ENCODE data around the gene EZH1. TPM values are rescaled to one million over a fixed set of nuclear protein-coding genes. Genes with fewer than 3 reads are reported as not detected.

The EZH1 gene
- total RNA-seq, 1 donor from 2014 or later = 43.7 TPM

DNA sequence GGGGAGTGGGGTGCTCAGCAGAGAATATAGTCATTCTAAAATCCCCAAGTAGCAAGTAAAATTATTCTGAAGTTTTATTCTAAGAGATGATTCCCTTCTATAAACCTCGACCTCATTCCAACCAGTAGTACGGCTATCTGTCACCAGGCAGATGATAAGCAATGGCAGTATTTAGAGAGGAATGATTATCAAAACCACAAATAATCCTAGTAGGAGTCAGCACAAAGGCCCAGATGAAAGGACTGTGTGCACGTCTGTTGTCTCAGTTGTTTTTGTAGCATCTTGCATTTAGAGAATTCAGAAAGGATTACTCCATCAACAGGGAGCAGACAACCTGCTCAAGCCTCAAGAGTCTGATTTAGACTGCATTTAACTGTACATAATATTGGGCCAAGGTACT is 21.2 kb downstream of the EZH1 start:
- intact Hi-C loops (cut with micrococcal nuclease) = loop anchor here (5.0 kb wide), 1 partner anchor 99 kb away; the partner anchor contains the start of gene BECN1

DNA sequence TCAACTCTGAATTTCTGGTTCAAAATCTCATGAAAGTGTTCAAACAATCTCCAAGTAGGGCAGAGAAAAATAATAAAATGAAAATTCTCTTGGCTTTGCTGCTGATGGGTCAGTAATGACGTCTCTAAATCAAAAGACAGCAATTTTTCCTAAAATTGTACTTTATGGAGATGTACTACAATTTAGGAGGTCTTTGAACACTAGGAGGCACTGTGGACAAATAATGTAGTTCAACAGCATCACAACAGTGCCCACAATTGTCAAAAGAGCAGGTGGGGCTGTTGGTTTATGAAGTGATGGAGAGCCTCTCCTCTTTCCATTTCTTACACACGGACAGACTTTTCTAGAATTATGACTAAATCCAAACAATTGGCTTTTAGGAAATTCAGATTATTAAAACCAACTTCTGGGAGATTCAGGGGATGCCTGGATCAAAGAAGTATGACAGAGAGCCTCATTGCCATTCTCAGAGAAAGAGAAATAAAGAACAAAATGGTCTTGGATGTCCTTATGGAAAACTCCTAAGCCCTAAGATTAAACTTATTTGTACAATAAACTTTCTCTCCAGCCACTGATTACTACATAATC is 23.8 kb downstream of the EZH1 start:
- intact Hi-C loops (cut with micrococcal nuclease) = loop anchor here (1.0 to 5.0 kb wide), 2 partner anchors 42 to 101 kb away; partner anchors contain the start of gene BECN1

DNA sequence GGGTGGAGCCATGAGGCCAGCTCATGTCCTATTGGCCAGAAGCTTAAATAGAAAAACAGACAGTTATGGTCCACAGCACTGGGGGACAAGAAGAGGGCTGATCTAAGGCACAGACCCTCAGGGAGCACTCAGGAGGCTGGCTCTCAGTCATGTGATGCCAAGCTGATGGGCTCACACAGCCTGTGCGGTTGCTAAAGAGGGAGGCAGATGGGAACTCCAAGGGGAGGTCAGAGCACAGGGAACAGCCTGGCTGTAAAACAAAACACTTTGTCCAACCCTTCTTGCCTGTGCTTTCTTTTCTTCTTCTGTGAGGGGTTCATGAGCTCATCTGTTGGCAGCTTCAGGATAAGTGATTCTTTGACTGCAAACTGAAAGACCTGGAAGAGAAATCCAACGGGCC is 35.3 kb downstream of the EZH1 start:
- intact Hi-C loops (cut with micrococcal nuclease) = no loop called here

GRCh38 chr17:42708588-42708987 is 36.3 kb downstream of the EZH1 start:
- intact Hi-C loops (cut with micrococcal nuclease) = no loop called here

DNA sequence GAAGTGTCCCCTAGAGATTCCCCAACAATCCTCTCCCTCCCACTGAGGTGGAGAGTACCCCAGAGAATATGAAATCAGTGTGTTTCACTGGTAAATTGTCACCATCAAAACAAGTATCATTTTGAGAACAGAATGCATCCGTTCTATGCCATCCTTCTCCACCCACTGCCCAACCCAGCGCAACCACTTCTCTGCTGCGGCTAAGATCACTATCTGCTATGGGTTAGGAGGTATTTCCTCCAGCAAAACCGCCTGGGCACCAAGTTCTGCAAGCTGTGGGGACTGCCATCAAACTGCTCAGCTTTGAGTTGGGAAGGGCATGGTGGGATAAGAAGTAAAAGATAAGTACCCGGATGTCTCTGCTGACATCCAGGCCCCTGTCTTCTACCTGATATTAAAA is 38.1 kb downstream of the EZH1 start:
- intact Hi-C loops (cut with micrococcal nuclease) = no loop called here

DNA sequence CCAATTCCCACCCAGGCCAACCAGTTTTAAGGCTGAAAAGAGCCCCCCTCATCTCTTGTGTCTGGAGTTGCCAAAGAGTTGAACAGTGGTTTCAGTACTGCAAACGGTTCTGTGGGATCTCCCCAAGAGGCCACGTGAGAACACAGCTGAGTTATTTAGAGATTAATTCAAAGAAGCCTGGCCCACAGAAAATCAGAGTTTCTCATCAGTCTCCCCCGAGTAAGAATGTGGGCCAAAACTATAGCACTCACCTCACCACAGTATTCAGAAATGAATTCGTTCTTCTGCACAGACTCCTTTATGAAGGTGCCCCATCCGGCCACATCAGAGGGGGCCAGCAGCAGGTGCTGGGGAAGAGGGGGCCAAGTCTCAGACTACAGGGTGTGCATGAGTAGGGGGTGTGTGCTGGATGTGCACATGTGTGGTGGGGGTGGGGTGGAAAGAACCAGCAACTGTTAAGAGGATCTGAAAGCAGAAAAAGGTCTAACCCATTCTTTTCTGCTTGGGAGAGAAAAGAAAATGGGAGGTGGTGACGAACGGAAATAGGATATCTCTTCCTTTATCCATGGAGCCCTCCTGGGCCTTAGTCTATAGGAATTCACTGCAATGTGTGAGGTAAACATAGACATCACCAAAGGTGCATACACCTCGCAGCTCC is 39.9 kb downstream of the EZH1 start:
- intact Hi-C loops (cut with micrococcal nuclease) = no loop called here

DNA sequence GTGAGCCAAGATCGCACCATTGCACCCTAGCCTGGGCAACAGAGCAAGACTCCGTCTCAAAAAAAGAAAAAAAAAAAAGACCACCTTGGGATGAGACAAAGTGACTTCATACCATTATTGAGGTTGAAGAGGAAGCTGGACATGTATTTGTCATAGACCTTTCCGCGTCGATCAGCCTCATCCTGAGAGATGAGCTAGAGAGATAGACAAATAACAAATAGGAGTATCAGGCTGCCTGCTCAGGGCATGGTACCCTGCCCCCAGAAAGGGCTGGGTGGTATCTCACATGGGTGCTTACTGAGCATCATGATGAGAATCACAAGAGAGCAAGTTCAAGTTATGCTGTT is 40.4 kb downstream of the EZH1 start:
- intact Hi-C loops (cut with micrococcal nuclease) = no loop called here

DNA sequence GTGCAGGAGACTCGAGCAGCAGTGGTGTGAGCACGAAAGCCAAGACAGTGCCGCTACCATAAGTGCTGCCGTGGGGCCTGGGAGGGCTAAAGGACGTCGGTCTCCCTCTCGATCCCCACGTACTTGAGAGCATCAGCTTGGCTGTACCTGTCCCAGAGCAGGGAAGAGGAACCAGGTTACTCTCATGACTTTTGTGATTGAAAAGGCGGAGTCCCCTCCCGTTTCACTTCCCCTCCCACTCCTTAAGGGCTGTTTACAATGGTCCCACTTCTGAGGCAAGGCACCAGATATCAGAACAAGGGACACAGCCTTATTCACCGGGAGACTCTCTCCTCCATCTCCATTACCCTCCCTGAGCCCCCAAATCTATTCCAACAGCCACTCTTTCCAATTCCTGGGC is 42.4 kb downstream of the EZH1 start:
- intact Hi-C loops (cut with micrococcal nuclease) = no loop called here

DNA sequence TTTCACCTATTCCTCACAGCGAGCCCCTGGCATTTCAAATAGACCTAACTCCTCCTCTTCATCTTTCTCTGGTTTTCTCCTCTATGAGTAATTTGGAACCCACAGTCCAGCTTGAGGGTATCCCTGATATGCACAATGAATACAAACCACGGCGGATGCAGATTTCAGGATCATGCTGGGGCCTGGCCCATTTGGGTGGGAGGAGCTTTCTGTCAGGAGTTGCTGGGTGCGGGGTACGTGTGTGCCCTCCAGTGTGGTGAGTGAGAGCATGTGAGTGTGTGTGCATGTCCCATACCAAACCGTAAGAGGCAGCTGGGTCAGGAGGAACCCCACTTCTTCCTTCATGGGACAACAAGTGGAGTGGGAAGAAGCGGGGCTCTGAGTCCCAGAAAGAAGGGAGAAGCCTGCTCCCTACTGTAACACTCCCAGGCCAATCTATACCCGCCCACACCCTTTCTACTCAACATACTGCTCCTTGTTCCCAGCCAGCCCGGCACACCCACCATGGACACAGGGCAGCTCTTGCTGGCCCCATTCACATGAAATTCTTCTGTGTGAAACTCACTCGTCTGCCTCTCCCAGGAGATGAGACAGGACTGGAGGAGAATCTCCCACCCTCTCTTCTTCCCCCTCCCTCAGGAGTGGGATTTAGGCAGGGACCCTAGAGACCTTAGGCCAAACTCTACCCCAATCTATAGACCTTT is 44.1 kb downstream of the EZH1 start:
- intact Hi-C loops (cut with micrococcal nuclease) = no loop called here

DNA sequence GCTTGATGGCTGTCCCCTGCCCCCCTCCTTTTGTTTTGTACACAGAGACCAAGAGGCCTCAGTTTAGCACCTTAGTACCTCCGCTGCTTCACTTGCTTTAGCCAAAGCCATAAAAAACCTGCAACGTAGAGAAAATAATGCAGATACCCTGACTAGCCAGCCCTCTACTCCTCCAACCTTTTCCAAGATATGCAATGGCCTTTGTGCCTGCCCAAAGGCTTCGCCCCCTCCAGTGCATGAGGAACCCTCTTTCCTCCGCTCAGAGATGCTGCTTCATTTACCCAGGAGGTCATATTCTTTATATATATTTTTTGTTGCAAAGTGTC is 45.5 kb downstream of the EZH1 start:
- intact Hi-C loops (cut with micrococcal nuclease) = no loop called here

DNA sequence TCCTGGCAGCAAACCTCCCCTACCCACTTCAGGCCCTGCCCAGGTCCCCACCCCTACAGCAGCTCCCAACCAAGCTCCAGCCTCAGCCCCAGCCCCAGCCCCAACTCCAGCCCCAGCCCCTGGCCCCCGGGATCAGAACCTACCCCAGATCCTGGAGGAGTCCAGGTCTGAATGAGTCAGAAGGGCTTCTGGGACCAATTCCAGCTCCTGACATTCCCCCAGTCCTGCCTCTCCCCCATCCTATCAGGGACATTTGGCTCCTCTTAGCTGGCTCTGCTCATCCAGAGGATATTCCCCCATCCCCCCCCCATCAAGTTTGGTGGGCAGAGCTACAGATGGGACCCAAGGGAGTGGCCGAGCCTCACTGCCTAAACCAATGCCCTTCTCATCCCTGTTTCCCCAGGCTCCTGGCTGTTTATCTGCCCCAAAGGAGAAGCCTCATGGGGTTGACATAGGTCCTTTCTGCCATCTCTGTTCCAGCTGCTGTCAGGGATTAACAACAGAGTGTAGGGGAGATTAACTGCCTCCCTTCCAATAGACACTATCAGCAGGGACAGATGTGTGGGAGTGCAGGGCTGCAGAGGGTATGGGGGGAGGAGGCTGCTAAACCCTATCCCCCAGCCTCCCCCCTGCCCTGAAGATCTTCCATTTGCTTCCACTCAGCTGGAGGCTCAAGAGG is 46.0 kb downstream of the EZH1 start:
- intact Hi-C loops (cut with micrococcal nuclease) = no loop called here

DNA sequence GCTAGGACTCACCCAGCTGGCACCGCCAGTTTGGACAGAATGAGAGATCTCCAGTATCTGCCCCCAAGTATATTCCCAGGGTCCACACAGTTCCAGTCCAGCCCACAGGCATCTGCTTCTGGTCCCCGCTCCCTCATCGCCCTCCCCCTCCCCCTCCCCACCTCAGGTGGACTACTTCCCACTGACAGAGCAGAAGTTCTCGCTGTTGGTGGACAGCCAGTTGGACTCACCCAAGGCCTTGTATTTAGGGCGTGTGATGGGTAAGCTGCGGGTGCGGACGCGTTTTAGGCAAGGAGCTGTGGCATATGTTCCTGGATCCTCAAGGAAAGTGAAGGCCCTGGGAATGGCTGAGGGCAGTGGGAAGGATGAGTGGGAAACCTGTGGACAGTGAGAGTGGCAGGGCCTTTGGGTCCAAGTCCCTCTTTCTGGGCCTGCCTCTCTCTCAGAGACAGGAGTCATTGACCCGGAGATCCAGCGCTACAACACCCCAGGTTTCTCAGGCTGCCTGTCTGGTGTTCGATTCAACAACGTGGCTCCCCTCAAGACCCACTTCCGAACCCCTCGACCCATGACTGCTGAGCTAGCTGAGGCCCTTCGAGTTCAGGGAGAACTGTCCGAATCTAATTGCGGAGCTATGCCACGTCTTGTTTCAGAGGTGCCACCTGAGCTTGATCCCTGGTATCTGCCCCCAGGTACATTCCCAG is 47.6 kb downstream of the EZH1 start:
- intact Hi-C loops (cut with micrococcal nuclease) = no loop called here

GRCh38 chr17:42695500-42695899 is 49.3 kb downstream of the EZH1 start:
- intact Hi-C loops (cut with micrococcal nuclease) = no loop called here

- intact Hi-C loops (cut with micrococcal nuclease) = no loop called here
Observed at GRCh38 chr17:42694524-42694923, 50.3 kb downstream of the EZH1 start.

DNA sequence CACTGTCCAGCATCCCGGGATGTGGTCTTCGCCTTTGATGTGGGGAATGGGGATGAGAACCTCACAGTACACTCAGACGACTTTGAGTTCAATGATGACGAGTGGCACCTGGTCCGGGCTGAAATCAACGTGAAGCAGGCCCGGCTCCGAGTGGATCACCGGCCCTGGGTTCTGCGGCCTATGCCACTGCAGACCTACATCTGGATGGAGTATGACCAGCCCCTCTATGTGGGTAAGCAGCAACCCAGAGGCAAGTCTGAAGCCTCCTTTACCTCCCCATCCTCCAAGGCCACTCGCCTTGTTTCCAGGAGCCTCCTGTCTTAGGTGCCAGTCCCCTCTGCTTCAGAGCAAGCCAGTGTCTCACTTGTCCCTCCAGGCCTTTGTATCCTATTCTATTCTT is 52.4 kb downstream of the EZH1 start:
- intact Hi-C loops (cut with micrococcal nuclease) = no loop called here

DNA sequence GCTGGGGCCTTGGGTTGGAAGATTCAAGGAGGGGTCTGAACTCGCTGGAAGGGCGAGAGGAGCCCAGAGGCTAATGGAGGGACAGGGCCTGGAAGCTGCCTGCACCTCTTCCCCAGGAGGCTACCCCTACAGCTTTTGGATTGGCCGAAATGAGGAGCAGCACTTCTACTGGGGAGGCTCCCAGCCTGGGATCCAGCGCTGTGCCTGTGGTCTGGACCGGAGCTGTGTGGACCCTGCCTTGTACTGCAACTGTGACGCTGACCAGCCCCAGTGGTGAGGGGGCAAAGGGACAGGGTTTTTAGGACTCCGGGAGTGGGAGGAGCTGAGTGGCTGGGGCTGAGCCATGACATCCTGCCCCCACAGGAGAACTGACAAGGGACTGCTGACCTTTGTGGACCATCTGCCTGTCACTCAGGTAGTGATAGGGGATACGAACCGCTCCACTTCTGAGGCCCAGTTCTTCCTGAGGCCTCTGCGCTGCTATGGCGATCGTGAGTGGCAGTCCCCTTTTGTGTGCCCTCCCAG is 53.8 kb downstream of the EZH1 start:
- intact Hi-C loops (cut with micrococcal nuclease) = no loop called here

DNA sequence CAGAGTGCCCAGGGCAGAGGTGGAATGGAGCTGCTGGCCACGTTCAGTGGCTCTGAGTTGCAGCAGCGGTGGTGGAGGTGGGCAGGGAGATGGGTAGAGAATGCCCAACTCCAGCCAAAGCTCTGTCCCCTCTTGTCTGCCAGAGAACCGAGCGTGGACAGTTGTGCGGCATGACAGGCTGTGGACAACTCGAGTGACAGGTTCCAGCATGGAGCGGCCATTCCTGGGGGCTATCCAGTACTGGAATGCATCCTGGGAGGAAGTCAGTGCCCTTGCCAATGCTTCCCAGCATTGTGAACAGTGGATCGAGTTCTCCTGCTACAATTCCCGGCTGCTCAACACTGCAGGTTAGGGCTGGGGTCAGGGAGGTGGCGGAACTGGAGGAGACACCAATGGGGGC is 54.2 kb downstream of the EZH1 start:
- intact Hi-C loops (cut with micrococcal nuclease) = no loop called here

DNA sequence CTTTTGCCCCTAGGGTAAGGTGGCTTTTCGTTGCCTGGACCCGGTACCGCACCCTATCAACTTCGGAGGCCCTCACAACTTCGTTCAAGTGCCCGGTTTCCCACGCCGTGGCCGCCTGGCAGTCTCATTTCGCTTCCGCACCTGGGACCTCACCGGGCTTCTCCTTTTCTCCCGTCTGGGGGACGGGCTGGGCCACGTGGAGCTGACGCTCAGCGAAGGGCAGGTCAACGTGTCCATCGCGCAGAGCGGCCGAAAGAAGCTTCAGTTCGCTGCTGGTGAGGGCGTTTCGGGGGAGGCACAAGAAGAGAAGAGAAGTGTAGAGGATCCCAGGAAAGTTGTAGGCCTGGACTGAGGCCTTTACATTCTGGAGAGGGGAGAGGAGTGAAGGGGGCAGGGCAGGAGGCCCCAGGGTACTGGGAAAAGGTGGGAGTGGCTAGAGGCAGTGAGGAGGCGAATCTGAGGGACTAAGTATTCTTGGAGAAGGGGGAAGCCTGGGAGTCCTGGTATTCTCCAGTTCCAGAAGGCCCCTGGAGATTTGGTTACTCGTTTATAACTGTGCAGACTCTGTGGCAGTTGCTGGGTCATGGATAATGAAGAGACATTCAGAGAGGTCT is 57.0 kb downstream of the EZH1 start:
- intact Hi-C loops (cut with micrococcal nuclease) = no loop called here

DNA sequence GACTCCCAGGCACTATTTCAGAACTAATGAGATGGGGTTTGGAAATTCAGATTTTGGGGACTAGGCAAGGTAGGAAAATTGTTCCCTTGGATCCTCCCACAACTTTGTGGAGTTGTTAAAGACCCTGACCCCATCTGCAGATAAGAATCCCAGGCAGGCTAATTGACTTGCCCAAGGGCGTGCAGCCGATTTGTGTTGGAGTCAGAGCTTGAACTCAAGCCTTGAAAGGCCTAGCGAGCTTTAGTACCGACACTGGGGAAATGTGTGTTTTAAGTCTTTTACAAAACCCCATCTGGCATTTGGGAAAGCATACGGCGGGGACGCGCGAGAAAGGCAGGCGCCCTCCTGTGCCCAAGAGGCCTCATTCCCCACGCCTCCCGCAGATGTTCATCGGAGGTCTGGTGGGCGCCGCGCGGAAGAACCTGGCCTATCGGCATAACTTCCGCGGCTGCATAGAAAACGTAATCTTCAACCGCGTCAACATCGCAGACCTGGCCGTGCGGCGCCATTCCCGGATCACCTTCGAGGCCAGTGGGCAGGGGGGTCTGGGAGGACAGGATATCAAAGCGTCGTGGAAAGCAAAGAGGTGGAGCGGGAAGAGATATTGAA is 58.2 kb downstream of the EZH1 start:
- intact Hi-C loops (cut with micrococcal nuclease) = no loop called here

- intact Hi-C loops (cut with micrococcal nuclease) = no loop called here
Observed at GRCh38 chr17:42685831-42686230, 59.0 kb downstream of the EZH1 start.

Measured in T-helper 2 cell treated with Interferon-gamma antibody and Interleukin-4, amounts not matched to agents 100 ng/mL and 5 ng/mL, for 36 hours (primary cell).